B cell (primary cell): ENCODE results near the gene PANK4.

Source experiments
- CTCF ChIP-seq: fragments of 200-600 bp; IDR thresholded peaks from one replicate; pipeline ENCODE4 v1.8.0; 2022; ENCODE audit warnings: antibody characterized with exemption, mild to moderate bottlenecking
- EZH2 ChIP-seq: IDR thresholded peaks from 2 replicates; pipeline ENCODE4 v1.6.1; 2012; ENCODE audit warnings: borderline replicate concordance, low read depth, mild to moderate bottlenecking, moderate library complexity, low read length; ENCODE audit not compliant: insufficient read depth, poor library complexity, severe bottlenecking

GRCh38 chr1:2558861-2559260, 32.5 kb upstream of the PANK4 start:
- no peak for TF ChIP-seq CTCF
- TF ChIP-seq EZH2: no peak
